Small intestine (tissue), 7 donors: ENCODE measurements around the gene EIF4A3. TPM values are rescaled to one million over a fixed set of nuclear protein-coding genes. Genes with fewer than 3 reads are reported as not detected.

Experiments used
- DNase-seq, 2 donors: peaks; one replicate each; pipeline versions ENCODE4 v3.0.0 to v3.0.0-alpha.2; 2013
- FAIRE-seq: peaks from 2 replicates; lab custom pipeline; 2012; peaks lifted over from hg19 to GRCh38; lab: Jason Lieb, UNC
- H3K27ac ChIP-seq, 3 donors: one replicate each; pipeline ENCODE4 v1.5.1; 2013; ENCODE audit warnings: low read length in 2 of 3, mild to moderate bottlenecking in 2 of 3, control low read depth in 1 of 3, inconsistent platforms in 1 of 3, low read depth in 1 of 3, moderate library complexity in 1 of 3
- H3K27me3 ChIP-seq, 3 donors: one replicate each; pipeline ENCODE4 v1.6.1; 2013; ENCODE audit warnings: low read length in 3 of 3, inconsistent platforms in 1 of 3; ENCODE audit not compliant: control insufficient read depth in 3 of 3, insufficient read depth in 3 of 3
- H3K36me3 ChIP-seq, 3 donors: one replicate each; pipeline ENCODE4 v1.6.1; 2013; ENCODE audit warnings: low read length in 3 of 3, inconsistent platforms in 1 of 3, low read depth in 1 of 3, mild to moderate bottlenecking in 1 of 3, moderate library complexity in 1 of 3; ENCODE audit not compliant: control insufficient read depth in 3 of 3, insufficient read depth in 2 of 3
- H3K4me1 ChIP-seq, 3 donors: one replicate each; pipeline ENCODE4 v1.6.1; 2013; ENCODE audit warnings: low read length in 2 of 3, inconsistent platforms in 1 of 3, low read depth in 1 of 3, mild to moderate bottlenecking in 1 of 3, moderate library complexity in 1 of 3; ENCODE audit not compliant: control insufficient read depth in 3 of 3, insufficient read depth in 2 of 3
- H3K4me3 ChIP-seq, 3 donors: one replicate each; pipeline ENCODE4 v1.5.1; 2013; ENCODE audit warnings: low read length in 3 of 3, control low read depth in 1 of 3, inconsistent platforms in 1 of 3, low read depth in 1 of 3, mild to moderate bottlenecking in 1 of 3, moderate library complexity in 1 of 3
- H3K9me3 ChIP-seq, 2 donors: one replicate each; pipeline ENCODE4 v1.6.1; 2013; ENCODE audit warnings: low read depth in 1 of 2, low read length in 1 of 2; ENCODE audit not compliant: control insufficient read depth in 2 of 2, insufficient read depth in 1 of 2
- WGBS, 3 donors: extraction: QIAGEN DNeasy Blood & Tissue Kit; methylation state at CpG; one replicate each; pipeline ENCODE4 v1.1.7; 2013; 5-methylcytosine and 5-hydroxymethylcytosine counted together
- polyA plus RNA-seq, 4 donors: library from polyadenylated mRNA; stranded (reverse) in 3 of 4; unstranded in 1 of 4; fragments of 200-250 nt in 3 of 4; fragments of 120-200 nt in 1 of 4; gene quantifications; one replicate each; pipeline versions ENCODE4 v1.2.1 to v1.2.3, GENCODE V29; 2013
- donor health status: healthy with polysubstance abuse.
- donor health status: control.
- donor health status: control.
- donor health status: Bipolar disorder and iron deficiency.
- donor health status: healthy.

The EIF4A3 gene
- polyA plus RNA-seq, 4 donors = 47.2 to 88.2 (median 67.3) TPM

DNA sequence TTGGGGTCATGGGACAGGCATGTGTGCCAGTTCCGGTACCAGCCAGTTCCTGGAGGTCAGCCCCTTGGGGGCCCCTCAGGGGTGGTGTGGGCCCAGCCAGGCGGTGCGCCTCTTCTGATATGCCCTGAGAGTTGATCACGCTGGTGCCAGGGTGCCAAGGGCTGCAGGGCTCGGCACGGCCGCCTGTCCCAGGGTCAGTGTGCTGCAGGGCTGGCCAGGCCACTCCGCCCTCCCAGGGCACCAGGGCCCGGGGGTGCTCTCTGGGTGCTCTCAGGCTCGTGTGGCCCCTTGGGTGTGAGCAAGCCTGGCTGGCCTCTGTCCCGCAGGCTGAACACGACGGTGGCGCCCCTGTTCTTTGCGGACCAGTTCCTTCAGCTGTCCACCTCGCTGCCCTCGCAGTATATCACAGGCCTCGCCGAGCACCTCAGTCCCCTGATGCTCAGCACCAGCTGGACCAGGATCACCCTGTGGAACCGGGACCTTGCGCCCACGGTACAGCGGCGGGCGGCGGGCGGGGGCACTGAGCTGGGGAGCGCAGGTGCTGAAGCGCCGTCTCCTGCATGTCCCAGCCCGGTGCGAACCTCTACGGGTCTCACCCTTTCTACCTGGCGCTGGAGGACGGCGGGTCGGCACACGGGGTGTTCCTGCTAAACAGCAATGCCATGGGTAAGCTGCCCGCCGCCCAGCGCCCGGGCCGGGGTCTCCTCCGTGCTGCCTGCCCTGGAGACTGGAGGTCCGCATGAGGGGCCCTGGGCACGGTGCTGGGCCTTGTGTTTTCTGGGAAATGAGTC lies 39.5 kb downstream of the EIF4A3 start:
- Histone ChIP-seq H3K4me1 (peaks cover 0 to 3% (median 0%) of the 10 kb centered on the region in 3 donors), H3K36me3 (peaks cover 0 to 18% (median 2%) of the 10 kb centered on the region in 3 donors), H3K27ac (no peak overlapping the region), H3K4me3 (no peak overlapping the region), H3K27me3 (no peaks in the 10 kb centered on the region), H3K9me3 (no peaks in the 10 kb centered on the region)
- DNase-seq (no peak), FAIRE-seq (no peak)
- WGBS, 3 donors = 90 to 93% (median 91%) methylated on average over 39 to 46 of the region's 46 CpGs

DNA sequence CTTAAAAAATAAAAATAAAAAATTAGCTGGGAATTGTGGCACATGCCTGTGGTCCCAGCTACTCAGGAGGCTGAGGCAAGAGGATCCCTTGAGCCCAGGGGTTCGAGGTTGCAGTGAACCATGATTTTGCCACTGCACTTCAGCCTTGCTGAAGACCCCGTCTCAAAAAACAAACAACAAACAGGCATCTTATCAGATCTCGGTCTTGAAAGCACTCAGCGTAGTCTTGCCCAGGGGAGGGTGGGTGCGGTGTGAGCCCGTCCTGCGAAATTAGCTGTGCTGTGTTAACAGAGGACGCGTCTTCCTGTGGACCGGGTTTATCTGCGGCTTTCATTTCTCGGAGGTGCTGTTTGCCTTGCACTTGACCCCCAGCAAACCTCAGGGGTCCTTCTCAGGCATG lies 40.2 kb downstream of the EIF4A3 start:
- H3K9me3 ChIP-seq = no peaks in the 10 kb centered on the region
- peaks cover 0 to 3% (median 3%) of the 10 kb centered on the region in 3 donors for H3K4me1 ChIP-seq
- H3K36me3 ChIP-seq = peaks cover 0 to 17% (median 2%) of the 10 kb centered on the region in 3 donors
- no peak for FAIRE-seq
- 87 to 88% (median 88%) methylated on average over 12 of the region's 12 CpGs for WGBS, 3 donors
- no peak for DNase-seq
- H3K4me3 ChIP-seq = no peak overlapping the region
- H3K27me3 ChIP-seq = no peaks in the 10 kb centered on the region
- H3K27ac ChIP-seq = no peak overlapping the region

DNA sequence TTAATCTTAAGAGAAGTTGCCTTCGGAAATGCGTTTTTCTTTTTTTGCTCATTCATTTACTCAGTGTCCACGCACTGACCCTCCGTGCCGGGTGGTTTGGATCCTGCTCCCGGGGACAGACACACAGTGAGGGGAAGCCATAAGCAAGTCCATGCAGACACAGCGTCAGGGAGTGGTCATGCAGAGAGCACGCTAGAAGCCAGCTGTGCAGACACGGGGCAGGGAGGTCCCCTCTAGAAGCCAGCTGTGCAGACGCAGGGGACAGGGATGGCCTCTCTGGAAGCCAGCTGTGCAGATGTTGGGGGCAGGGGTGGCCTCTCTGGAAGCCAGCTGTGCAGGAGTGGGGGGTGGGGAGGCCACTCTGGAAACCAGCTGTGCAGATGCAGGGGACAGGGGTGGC lies 40.8 kb downstream of the EIF4A3 start:
- FAIRE-seq (no peak), DNase-seq (no peak)
- peaks cover 0 to 17% (median 2%) of the 10 kb centered on the region in 3 donors for H3K36me3 ChIP-seq
- no peaks in the 10 kb centered on the region for H3K9me3 ChIP-seq
- no peaks in the 10 kb centered on the region for H3K27me3 ChIP-seq
- WGBS, 3 donors = 70 to 73% (median 71%) methylated on average over 10 of the region's 10 CpGs
- H3K4me3 ChIP-seq = no peak overlapping the region
- H3K4me1 ChIP-seq = peaks cover 0 to 3% (median 3%) of the 10 kb centered on the region in 3 donors
- no peak overlapping the region for H3K27ac ChIP-seq

DNA sequence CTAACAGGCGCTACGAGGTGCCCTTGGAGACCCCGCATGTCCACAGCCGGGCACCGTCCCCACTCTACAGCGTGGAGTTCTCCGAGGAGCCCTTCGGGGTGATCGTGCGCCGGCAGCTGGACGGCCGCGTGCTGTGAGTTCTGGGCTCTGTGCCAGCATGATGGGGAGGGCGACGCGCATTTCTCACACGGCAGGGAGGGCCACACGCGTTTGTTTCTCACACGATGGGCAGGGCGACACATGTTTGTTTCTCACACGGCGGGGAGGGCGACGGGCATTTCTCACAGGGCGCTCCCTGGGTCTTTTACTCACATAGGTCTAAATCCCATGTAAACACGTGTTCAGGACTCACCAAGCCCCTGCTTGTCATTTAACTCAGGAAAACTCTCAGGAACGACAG lies 41.2 kb downstream of the EIF4A3 start:
- Histone ChIP-seq H3K9me3 (no peaks in the 10 kb centered on the region), H3K27me3 (no peaks in the 10 kb centered on the region), H3K4me1 (peaks cover 0 to 3% (median 3%) of the 10 kb centered on the region in 3 donors), H3K27ac (no peak overlapping the region), H3K4me3 (no peak overlapping the region), H3K36me3 (peaks cover 0 to 17% (median 2%) of the 10 kb centered on the region in 3 donors)
- DNase-seq (no peak), FAIRE-seq (no peak)
- WGBS, 3 donors = 48 to 57% (median 48%) methylated on average over 29 of the region's 29 CpGs

DNA sequence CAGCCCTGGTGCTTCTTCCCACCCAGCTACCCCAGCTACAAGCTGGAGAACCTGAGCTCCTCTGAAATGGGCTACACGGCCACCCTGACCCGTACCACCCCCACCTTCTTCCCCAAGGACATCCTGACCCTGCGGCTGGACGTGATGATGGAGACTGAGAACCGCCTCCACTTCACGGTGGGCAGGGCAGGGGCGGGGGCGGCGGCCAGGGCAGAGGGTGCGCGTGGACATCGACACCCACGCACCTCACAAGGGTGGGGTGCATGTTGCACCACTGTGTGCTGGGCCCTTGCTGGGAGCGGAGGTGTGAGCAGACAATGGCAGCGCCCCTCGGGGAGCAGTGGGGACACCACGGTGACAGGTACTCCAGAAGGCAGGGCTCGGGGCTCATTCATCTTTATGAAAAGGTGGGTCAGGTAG lies 42.0 kb downstream of the EIF4A3 start:
- no peak overlapping the region for H3K4me3 ChIP-seq
- H3K4me1 ChIP-seq = peaks cover 0 to 3% (median 3%) of the 10 kb centered on the region in 3 donors
- no peaks in the 10 kb centered on the region for H3K9me3 ChIP-seq
- peaks cover 0 to 2% (median 0%) of the 10 kb centered on the region in 3 donors for H3K27me3 ChIP-seq
- H3K36me3 ChIP-seq = peaks cover 0 to 17% (median 2%) of the 10 kb centered on the region in 3 donors
- DNase-seq = no peak
- FAIRE-seq = no peak
- 82 to 90% (median 83%) methylated on average over 18 of the region's 18 CpGs for WGBS, 3 donors
- no peak overlapping the region for H3K27ac ChIP-seq

DNA sequence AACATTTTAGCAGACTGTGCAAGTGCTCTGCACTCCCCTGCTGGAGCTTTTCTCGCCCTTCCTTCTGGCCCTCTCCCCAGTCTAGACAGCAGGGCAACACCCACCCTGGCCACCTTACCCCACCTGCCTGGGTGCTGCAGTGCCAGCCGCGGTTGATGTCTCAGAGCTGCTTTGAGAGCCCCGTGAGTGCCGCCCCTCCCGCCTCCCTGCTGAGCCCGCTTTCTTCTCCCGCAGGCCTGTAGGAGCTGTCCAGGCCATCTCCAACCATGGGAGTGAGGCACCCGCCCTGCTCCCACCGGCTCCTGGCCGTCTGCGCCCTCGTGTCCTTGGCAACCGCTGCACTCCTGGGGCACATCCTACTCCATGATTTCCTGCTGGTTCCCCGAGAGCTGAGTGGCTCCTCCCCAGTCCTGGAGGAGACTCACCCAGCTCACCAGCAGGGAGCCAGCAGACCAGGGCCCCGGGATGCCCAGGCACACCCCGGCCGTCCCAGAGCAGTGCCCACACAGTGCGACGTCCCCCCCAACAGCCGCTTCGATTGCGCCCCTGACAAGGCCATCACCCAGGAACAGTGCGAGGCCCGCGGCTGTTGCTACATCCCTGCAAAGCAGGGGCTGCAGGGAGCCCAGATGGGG lies 42.5 kb downstream of the EIF4A3 start:
- Histone ChIP-seq H3K9me3 (no peaks in the 10 kb centered on the region), H3K27me3 (peaks cover 0 to 2% (median 0%) of the 10 kb centered on the region in 3 donors), H3K36me3 (peaks cover 0 to 13% (median 2%) of the 10 kb centered on the region in 3 donors), H3K4me3 (no peak overlapping the region), H3K4me1 (peaks cover 0 to 3% (median 3%) of the 10 kb centered on the region in 3 donors), H3K27ac (no peak overlapping the region)
- DNase-seq (no peak), FAIRE-seq (no peak)
- WGBS, 3 donors = 76 to 78% (median 77%) methylated on average over 26 of the region's 26 CpGs

DNA sequence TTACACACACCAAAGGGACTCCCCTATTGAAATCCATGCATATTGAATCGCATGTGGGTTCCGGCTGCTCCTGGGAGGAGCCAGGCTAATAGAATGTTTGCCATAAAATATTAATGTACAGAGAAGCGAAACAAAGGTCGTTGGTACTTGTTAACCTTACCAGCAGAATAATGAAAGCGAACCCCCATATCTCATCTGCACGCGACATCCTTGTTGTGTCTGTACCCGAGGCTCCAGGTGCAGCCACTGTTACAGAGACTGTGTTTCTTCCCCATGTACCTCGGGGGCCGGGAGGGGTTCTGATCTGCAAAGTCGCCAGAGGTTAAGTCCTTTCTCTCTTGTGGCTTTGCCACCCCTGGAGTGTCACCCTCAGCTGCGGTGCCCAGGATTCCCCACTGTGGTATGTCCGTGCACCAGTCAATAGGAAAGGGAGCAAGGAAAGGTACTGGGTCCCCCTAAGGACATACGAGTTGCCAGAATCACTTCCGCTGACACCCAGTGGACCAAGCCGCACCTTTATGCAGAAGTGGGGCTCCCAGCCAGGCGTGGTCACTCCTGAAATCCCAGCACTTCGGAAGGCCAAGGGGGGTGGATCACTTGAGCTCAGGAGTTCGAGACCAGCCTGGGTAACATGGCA lies 43.4 kb downstream of the EIF4A3 start:
- 40 to 76% (median 59%) methylated on average over 19 of the region's 19 CpGs for WGBS, 3 donors
- peaks cover 0 to 2% (median 0%) of the 10 kb centered on the region in 3 donors for H3K27me3 ChIP-seq
- H3K9me3 ChIP-seq = no peaks in the 10 kb centered on the region
- peak in 1 of 2 donors; percentile 52 for DNase-seq
- H3K4me1 ChIP-seq = peaks cover 0 to 3% (median 3%) of the 10 kb centered on the region in 3 donors
- no peak for FAIRE-seq
- no peak overlapping the region for H3K27ac ChIP-seq
- H3K36me3 ChIP-seq = peaks cover 0 to 11% (median 0%) of the 10 kb centered on the region in 3 donors
- H3K4me3 ChIP-seq = no peak overlapping the region
